ENCODE data around the gene TRIO. TPM values are rescaled to one million over a fixed set of nuclear protein-coding genes. Genes with fewer than 3 reads are reported as not detected.

TRIO gene
- total RNA-seq, 1 experiment from 2014 or later: 68.4 TPM

- no peak for TF ChIP-seq CBX3 (IDR thresholded peaks at IDR 0.05; ENCODE audit: low read depth)
Measured at GRCh38 chr5:14327624-14328023, 184.5 kb downstream of the TRIO start (continued).

GRCh38 chr5:14328144-14328543, 185.0 kb downstream of the TRIO start:
- ChIA-PET RAD21 (ENCODE audit: low non-redundant PET in 1 of 2, low total read pairs in 2 of 2, uncharacterized antibody in 2 of 2, unreplicated experiment in 2 of 2) (no interaction called here), CTCF (no interaction called here), POLR2A (no interaction called here)
- H3K4me3 ChIP-seq (replicated peaks in 1 of 2; ENCODE audit: low read depth in 1 of 2, low read length in 2 of 2): no peak overlapping the region
- no peak overlapping the region for H3K9ac ChIP-seq (ENCODE audit: low read length)
- ATAC-seq (no peak), DNase-seq (ENCODE audit: low read depth, low spot score) (no peak)
- intact Hi-C loops (cut with micrococcal nuclease): no loop called here
- no peak overlapping the region for H3K27ac ChIP-seq (ENCODE audit: low read depth, low read length)
- no peak overlapping the region for H3K4me2 ChIP-seq (ENCODE audit: low read length)
- H3K9me2 ChIP-seq (ENCODE audit: insufficient read depth): no peaks in the 10 kb centered on the region
- H3K27me3 ChIP-seq (ENCODE audit: insufficient read depth, low read length): no peaks in the 10 kb centered on the region
- H3K36me3 ChIP-seq (ENCODE audit: control insufficient read depth in 1 of 2, insufficient read depth in 2 of 2, low read length in 2 of 2): peaks cover 0 to 4% of the 10 kb centered on the region in 2 experiments; a peak in 1 of 4 replicates
- H4K20me1 ChIP-seq (ENCODE audit: insufficient read depth): no peaks in the 10 kb centered on the region; the same call in 1 of the 2 replicates
- no peak overlapping the region for H2AFZ ChIP-seq (ENCODE audit: low read depth, low read length, poor library complexity, severe bottlenecking)
- H3K9me3 ChIP-seq (ENCODE audit: control insufficient read depth in 1 of 2, insufficient read depth in 1 of 2, low read depth in 1 of 2, low read length in 2 of 2): no peaks in the 10 kb centered on the region
- peaks cover 8% of the 10 kb centered on the region; the same call in 1 of the 2 replicates for H3K79me2 ChIP-seq (ENCODE audit: insufficient read depth, low read length)
- TF ChIP-seq CEBPB (IDR thresholded peaks at IDR 0.05; ENCODE audit: low read depth) (no peak), CBX3 (IDR thresholded peaks at IDR 0.05; ENCODE audit: low read depth) (no peak), EGR1 (IDR thresholded peaks at IDR 0.05; ENCODE audit: low read depth) (no peak), JUND (IDR thresholded peaks at IDR 0.05) (no peak)
- no peaks in the 10 kb centered on the region for H3K4me1 ChIP-seq (ENCODE audit: control insufficient read depth in 1 of 2, insufficient read depth in 2 of 2, low read length in 2 of 2)
- no TSS peak for BruUV-seq (replicated peaks)

GRCh38 chr5:14330291-14330690, 187.1 kb downstream of the TRIO start:
- Histone ChIP-seq H3K27me3 (ENCODE audit: insufficient read depth, low read length) (no peaks in the 10 kb centered on the region), H3K4me2 (ENCODE audit: low read length) (no peak overlapping the region), H3K9ac (ENCODE audit: low read length) (no peak overlapping the region), H2AFZ (ENCODE audit: low read depth, low read length, poor library complexity, severe bottlenecking) (no peak overlapping the region), H3K4me3 (replicated peaks in 1 of 2; ENCODE audit: low read depth in 1 of 2, low read length in 2 of 2) (no peak overlapping the region), H3K4me1 (ENCODE audit: control insufficient read depth in 1 of 2, insufficient read depth in 2 of 2, low read length in 2 of 2) (no peaks in the 10 kb centered on the region), H3K9me3 (ENCODE audit: control insufficient read depth in 1 of 2, insufficient read depth in 1 of 2, low read depth in 1 of 2, low read length in 2 of 2) (no peaks in the 10 kb centered on the region), H3K9me2 (ENCODE audit: insufficient read depth) (no peaks in the 10 kb centered on the region), H4K20me1 (ENCODE audit: insufficient read depth) (no peaks in the 10 kb centered on the region; the same call in 1 of the 2 replicates), H3K36me3 (ENCODE audit: control insufficient read depth in 1 of 2, insufficient read depth in 2 of 2, low read length in 2 of 2) (peaks cover 0 to 4% of the 10 kb centered on the region in 2 experiments; a peak in 1 of 4 replicates), H3K79me2 (ENCODE audit: insufficient read depth, low read length) (peaks cover 6% of the 10 kb centered on the region; the same call in 1 of the 2 replicates), H3K27ac (ENCODE audit: low read depth, low read length) (no peak overlapping the region)
- BruUV-seq (replicated peaks): no TSS peak
- POLR2A ChIA-PET: no interaction called here
- DNase-seq (ENCODE audit: low read depth, low spot score) (no peak), ATAC-seq (no peak)
- TF ChIP-seq SP1 (IDR thresholded peaks at IDR 0.05; ENCODE audit: low read depth): no peak
- TF ChIP-seq POLR2AphosphoS5 (IDR thresholded peaks at IDR 0.05; ENCODE audit: low read depth, low read length): no peak
- no peak for TF ChIP-seq ELF1 (IDR thresholded peaks at IDR 0.05; ENCODE audit: borderline replicate concordance, low read depth)
- TF ChIP-seq RAD21 (IDR thresholded peaks at IDR 0.05; ENCODE audit: low read depth): no peak
- TF ChIP-seq MAX (IDR thresholded peaks at IDR 0.05): no peak
- TF ChIP-seq EZH2 (IDR thresholded peaks at IDR 0.05): no peak
- no peak for TF ChIP-seq TCF7L2 (IDR thresholded peaks at IDR 0.05; ENCODE audit: borderline replicate concordance, extremely low read depth, insufficient read depth, insufficient read length)
- no peak for TF ChIP-seq SIN3A (IDR thresholded peaks at IDR 0.05; ENCODE audit: low read depth)
- no peak for TF ChIP-seq POLR2A (IDR thresholded peaks at IDR 0.05; ENCODE audit: borderline replicate concordance, extremely low read depth, insufficient read depth, insufficient read length)
- TF ChIP-seq REST (IDR thresholded peaks at IDR 0.05; ENCODE audit: low read depth): no peak
- no peak for TF ChIP-seq FOSL1 (IDR thresholded peaks at IDR 0.05; ENCODE audit: low read depth)
- intact Hi-C loops (cut with micrococcal nuclease): no loop called here
- RAD21 ChIA-PET (ENCODE audit: low non-redundant PET in 1 of 2, low total read pairs in 2 of 2, uncharacterized antibody in 2 of 2, unreplicated experiment in 2 of 2): no interaction called here
- CTCF ChIA-PET: no interaction called here

Data from HCT116 (cell line).